OCI-LY7 (cell line): ENCODE results near the gene EVI5. TPM values are rescaled to one million over a fixed set of nuclear protein-coding genes. Genes with fewer than 3 reads are reported as not detected.

Experiments
- BruUV-seq: library from RNA; stranded (reverse); fragments of 400-500 nt; replicated peaks from 2 replicates; lab custom pipeline; 2021; lab: Mats Ljungman, UMichigan
- CTCF ChIA-PET: fragments of 300-600 bp; sonication (Branson Sonifier 250); formaldehyde crosslinking; loops from one replicate; lab custom pipeline; 2022; ENCODE audit warnings: antibody characterized with exemption; ENCODE audit not compliant: unreplicated experiment; lab: Charles Lee
- POLR2A ChIA-PET: fragments of 300-600 bp; sonication (Branson Sonifier 250); formaldehyde crosslinking; loops from one replicate; lab custom pipeline; 2022; ENCODE audit warnings: antibody characterized with exemption; lab: Charles Lee
- DNase-seq: peaks from one replicate; pipeline ENCODE4 v3.0.0-alpha.2; 2015; ENCODE audit warnings: low spot score
- H2AFZ ChIP-seq: fragments of 200-600 bp; sonication (generic), shearing (Covaris generic); 2 replicates; pipeline ENCODE4 v1.6.1; 2014; ENCODE audit warnings: mild to moderate bottlenecking, antibody characterized with exemption, low read length, moderate library complexity
- H3K27ac ChIP-seq: fragments of 200-600 bp; sonication (generic); 2 replicates; pipeline ENCODE4 v1.5.1; 2014; ENCODE audit warnings: mixed run types, low read depth, mild to moderate bottlenecking, moderate library complexity, low read length, inconsistent platforms; ENCODE audit not compliant: poor library complexity, severe bottlenecking
- H3K36me3 ChIP-seq: fragments of 200-600 bp; sonication (generic); 2 replicates; pipeline ENCODE4 v1.6.1; 2014; ENCODE audit warnings: mild to moderate bottlenecking, antibody characterized with exemption, low read length, moderate library complexity, mixed read lengths; ENCODE audit not compliant: insufficient read depth
- H3K4me1 ChIP-seq: fragments of 200-600 bp; sonication (generic); 2 replicates; pipeline ENCODE4 v1.5.1; 2014; ENCODE audit warnings: mild to moderate bottlenecking, low read length; ENCODE audit not compliant: insufficient read depth, poor library complexity, severe bottlenecking
- H3K4me2 ChIP-seq: fragments of 200-600 bp; sonication (generic); 2 replicates; pipeline ENCODE4 v1.6.1; 2014; ENCODE audit warnings: mild to moderate bottlenecking, low read length
- H3K4me3 ChIP-seq: fragments of 200-600 bp; sonication (generic); 2 replicates; pipeline ENCODE4 v1.5.1; 2014; ENCODE audit warnings: mild to moderate bottlenecking, low read depth, low read length; ENCODE audit not compliant: poor library complexity, severe bottlenecking
- H3K79me2 ChIP-seq: fragments of 200-600 bp; sonication (generic); 2 replicates; pipeline ENCODE4 v1.6.1; 2016; ENCODE audit warnings: low read depth, mild to moderate bottlenecking, low read length, moderate library complexity, mixed read lengths; ENCODE audit not compliant: insufficient read depth
- H3K9me2 ChIP-seq: fragments of 200-600 bp; sonication (generic); 2 replicates; pipeline ENCODE4 v1.6.1; 2016; ENCODE audit warnings: mild to moderate bottlenecking, low read length, mixed read lengths; ENCODE audit not compliant: insufficient read depth
- H3K9me3 ChIP-seq: fragments of 200-600 bp; sonication (generic); 2 replicates; pipeline ENCODE4 v1.6.1; 2014; ENCODE audit warnings: mild to moderate bottlenecking, mixed run types, low read length, mixed read lengths
- H4K20me1 ChIP-seq: fragments of 200-600 bp; sonication (generic); 2 replicates; pipeline ENCODE4 v1.6.1; 2014; ENCODE audit warnings: mild to moderate bottlenecking, antibody characterized with exemption, low read length, moderate library complexity, mixed read lengths; ENCODE audit not compliant: insufficient read depth
- CTCF ChIP-seq: fragments of 200-600 bp; sonication (generic); conservative IDR thresholded peaks from 2 replicates; pipeline ENCODE4 v1.5.1; 2014; ENCODE audit warnings: mild to moderate bottlenecking, antibody characterized with exemption, low read length, moderate library complexity, mixed read lengths
- EZH2phosphoT487 ChIP-seq: fragments of 200-600 bp; sonication (generic); IDR thresholded peaks from 2 replicates; pipeline ENCODE4 v1.6.1; 2018; ENCODE audit warnings: low read depth, borderline replicate concordance, mild to moderate bottlenecking, mixed run types, antibody characterized with exemption, low read length, moderate library complexity, mixed read lengths
- intact Hi-C: fragments of 100-400 bp; cut with micrococcal nuclease; formaldehyde crosslinking; loops from one replicate; pipeline ENCODE4 v1.10.0; 2022; ENCODE audit not compliant: unreplicated experiment
- total RNA-seq, 2 experiments: library from RNA; depleted of rRNA in 1 of 2; stranded (reverse); fragments of >200 nt in 1 of 2; shearing (Covaris generic) in 1 of 2; gene quantifications; 2 replicates each; pipeline ENCODE4 v1.2.3, GENCODE V29; 2014 to 2022

The EVI5 gene
- total RNA-seq, 2 experiments from 2014 or later = 15.1 to 27.8 TPM

GRCh38 chr1:92509619-92510018, 275.3 kb downstream of the EVI5 start:
- Histone ChIP-seq H4K20me1 (no peaks in the 10 kb centered on the region), H3K9me2 (no peaks in the 10 kb centered on the region), H3K27ac (no peak overlapping the region), H3K4me1 (peaks cover 3% of the 10 kb centered on the region), H3K79me2 (no peaks in the 10 kb centered on the region), H3K4me3 (no peak overlapping the region), H3K4me2 (no peak overlapping the region), H3K36me3 (no peaks in the 10 kb centered on the region), H3K9me3 (no peaks in the 10 kb centered on the region), H2AFZ (no peak overlapping the region)
- TF ChIP-seq CTCF (no peak), EZH2phosphoT487 (no peak)
- intact Hi-C loops = no loop called here
- ChIA-PET POLR2A (no interaction called here), CTCF (interaction anchor here (1.0 kb wide), 1 partner anchor 32 kb away, joined by 3 read pairs; no protein-coding TSS in a partner anchor)
- no peak for DNase-seq
- no TSS peak for BruUV-seq

- DNase-seq = no peak
- Histone ChIP-seq H3K9me2 (no peaks in the 10 kb centered on the region), H3K9me3 (no peaks in the 10 kb centered on the region), H3K79me2 (no peaks in the 10 kb centered on the region), H3K27ac (no peak overlapping the region), H2AFZ (no peak overlapping the region), H3K4me3 (no peak overlapping the region), H4K20me1 (no peaks in the 10 kb centered on the region), H3K4me2 (peak overlapping the region; percentile 27; the same call in 1 of the 2 replicates), H3K4me1 (peaks cover 12% of the 10 kb centered on the region), H3K36me3 (no peaks in the 10 kb centered on the region)
- intact Hi-C loops = no loop called here
- ChIA-PET POLR2A (no interaction called here), CTCF (interaction anchor here (1.0 kb wide), 1 partner anchor 62 kb away, joined by 3 read pairs; no protein-coding TSS in a partner anchor)
- no peak for TF ChIP-seq CTCF
- TF ChIP-seq EZH2phosphoT487 = no peak
- no TSS peak for BruUV-seq
Measured at GRCh38 chr1:92505015-92505692, 279.8 kb downstream of the EVI5 start.
